Sigmoid colon (tissue), 7 donors: ENCODE measurements around the gene UBR2. TPM values are rescaled to one million over a fixed set of nuclear protein-coding genes. Genes with fewer than 3 reads are reported as not detected.

Experiments
- DNase-seq: peaks from one replicate; pipeline ENCODE4 v3.0.0-alpha.2; 2019
- H3K27ac ChIP-seq, 4 donors: fragments of 200-600 bp; sonication (generic); one replicate each; pipeline ENCODE4 v1.5.1; 2016 to 2019; ENCODE audit warnings: mild to moderate bottlenecking in 1 of 4
- H3K27me3 ChIP-seq, 3 donors: fragments of 200-600 bp; sonication (generic); one replicate each; pipeline ENCODE4 v1.5.1; 2019; ENCODE audit warnings: mild to moderate bottlenecking in 1 of 3
- H3K36me3 ChIP-seq, 4 donors: fragments of 200-600 bp; sonication (generic); one replicate each; pipeline ENCODE4 v1.5.1; 2016 to 2019
- H3K4me1 ChIP-seq, 4 donors: fragments of 200-600 bp; sonication (generic); one replicate each; pipeline ENCODE4 v1.5.1; 2017 to 2019
- H3K4me3 ChIP-seq, 4 donors: fragments of 200-600 bp; sonication (generic); one replicate each; pipeline ENCODE4 v1.5.1; 2017 to 2019; ENCODE audit warnings: mild to moderate bottlenecking in 2 of 4, moderate library complexity in 1 of 4
- H3K9me3 ChIP-seq, 4 donors: fragments of 200-600 bp in 3 of 4; sonication (generic) in 3 of 4; one replicate each; pipeline versions ENCODE4 v1.5.1 to v1.6.1; 2013 to 2019
- CTCF ChIP-seq, 4 experiments: fragments of 450-650 bp in 3 of 4; fragments of 200-600 bp in 1 of 4; IDR thresholded peaks; one replicate each; pipeline ENCODE4 v1.5.1; 2016 to 2019; ENCODE audit warnings: antibody characterized with exemption in 4 of 4, mild to moderate bottlenecking in 3 of 4, moderate library complexity in 2 of 4
- EP300 ChIP-seq, 4 donors: sonication (generic); formaldehyde crosslinking; IDR thresholded peaks; one replicate each; pipeline ENCODE4 v1.6.1; 2017; ENCODE audit warnings: antibody characterized with exemption in 4 of 4
- POLR2A ChIP-seq, 2 donors: fragments of 450-650 bp; IDR thresholded peaks; one replicate each; pipeline ENCODE4 v1.6.1; 2016; ENCODE audit warnings: antibody characterized with exemption in 2 of 2, mild to moderate bottlenecking in 2 of 2, moderate library complexity in 2 of 2
- POLR2AphosphoS5 ChIP-seq, 4 donors: sonication (generic); formaldehyde crosslinking; IDR thresholded peaks; one replicate each; pipeline ENCODE4 v1.6.1; 2017; ENCODE audit warnings: antibody characterized with exemption in 4 of 4
- WGBS, 2 donors: extraction: QIAGEN DNeasy Blood & Tissue Kit; methylation state at CpG; one replicate each; pipeline ENCODE4 v1.1.7; 2013; 5-methylcytosine and 5-hydroxymethylcytosine counted together
- intact Hi-C: fragments of 100-400 bp; cut with DNase I; formaldehyde crosslinking; loops from one replicate; pipeline ENCODE4 v1.15.1; 2023
- polyA plus RNA-seq, 3 donors: library from polyadenylated mRNA; stranded (reverse); fragments of 200-250 nt; gene quantifications; one replicate each; pipeline ENCODE4 v1.2.3, GENCODE V29; 2013
- total RNA-seq, 4 donors: library from RNA; depleted of rRNA; stranded (reverse); fragments of >200 nt; gene quantifications; one replicate each; pipeline ENCODE4 v1.1.0, GENCODE V29; 2016
- donor health status: healthy with polysubstance abuse.
- donor health status: Bipolar disorder and iron deficiency.
- donor health status: healthy.

The UBR2 gene
- total and polyA plus RNA-seq, 7 donors = 6.6 to 34.3 (median 30.4) TPM

GRCh38 chr6:42627044-42627443, 63.2 kb downstream of the UBR2 start:
- Histone ChIP-seq H3K4me3 (no peak overlapping the region), H3K36me3 (peaks cover 0 to 55% (median 2%) of the 10 kb centered on the region in 4 donors), H3K27ac (peak overlapping the region in 1 of 4 donors; percentile 37), H3K4me1 (peaks cover 0 to 9% (median 7%) of the 10 kb centered on the region in 4 donors), H3K27me3 (no peaks in the 10 kb centered on the region), H3K9me3 (no peaks in the 10 kb centered on the region)
- WGBS, 2 donors = 93 to 95% methylated on average over 1 of the region's 1 CpG
- intact Hi-C loops = no loop called here
- no peak for DNase-seq
- TF ChIP-seq POLR2AphosphoS5 (IDR thresholded peaks at IDR 0.05) (no peak), EP300 (IDR thresholded peaks at IDR 0.05) (no peak), CTCF (IDR thresholded peaks at IDR 0.05) (no peak), POLR2A (IDR thresholded peaks at IDR 0.05) (no peak)

GRCh38 chr6:42627674-42628073, 63.8 kb downstream of the UBR2 start:
- intact Hi-C loops = no loop called here
- Histone ChIP-seq H3K36me3 (peaks cover 0 to 59% (median 2%) of the 10 kb centered on the region in 4 donors), H3K4me1 (peaks cover 0 to 9% (median 7%) of the 10 kb centered on the region in 4 donors), H3K9me3 (no peaks in the 10 kb centered on the region), H3K4me3 (no peak overlapping the region), H3K27me3 (no peaks in the 10 kb centered on the region), H3K27ac (peak overlapping the region in 1 of 4 donors; percentile 37)
- 10 to 58% methylated on average over 1 of the region's 1 CpG for WGBS, 2 donors
- no peak for DNase-seq
- TF ChIP-seq POLR2A (IDR thresholded peaks at IDR 0.05) (no peak), CTCF (IDR thresholded peaks at IDR 0.05) (no peak), POLR2AphosphoS5 (IDR thresholded peaks at IDR 0.05) (no peak), EP300 (IDR thresholded peaks at IDR 0.05) (no peak)

GRCh38 chr6:42628604-42629003, 64.8 kb downstream of the UBR2 start:
- TF ChIP-seq POLR2AphosphoS5 (IDR thresholded peaks at IDR 0.05) = no peak
- TF ChIP-seq POLR2A (IDR thresholded peaks at IDR 0.05) = no peak
- no peak for TF ChIP-seq EP300 (IDR thresholded peaks at IDR 0.05)
- no peak for DNase-seq
- intact Hi-C loops = no loop called here
- Histone ChIP-seq H3K4me3 (no peak overlapping the region), H3K27ac (no peak overlapping the region), H3K9me3 (no peaks in the 10 kb centered on the region), H3K36me3 (peaks cover 0 to 66% (median 9%) of the 10 kb centered on the region in 4 donors), H3K27me3 (no peaks in the 10 kb centered on the region), H3K4me1 (peaks cover 0 to 9% (median 7%) of the 10 kb centered on the region in 4 donors)
- WGBS, 2 donors = 97% methylated on average over 2 of the region's 2 CpGs

- Histone ChIP-seq H3K36me3 (peaks cover 0 to 78% (median 11%) of the 10 kb centered on the region in 4 donors), H3K4me3 (no peak overlapping the region), H3K27me3 (no peaks in the 10 kb centered on the region), H3K9me3 (no peaks in the 10 kb centered on the region), H3K4me1 (peaks cover 0 to 9% (median 7%) of the 10 kb centered on the region in 4 donors), H3K27ac (no peak overlapping the region)
- DNase-seq = no peak
- WGBS, 2 donors = 77 to 82% methylated on average over 5 of the region's 5 CpGs
- intact Hi-C loops = no loop called here
- TF ChIP-seq EP300 (IDR thresholded peaks at IDR 0.05) (no peak), CTCF (IDR thresholded peaks at IDR 0.05) (no peak), POLR2AphosphoS5 (IDR thresholded peaks at IDR 0.05) (no peak), POLR2A (IDR thresholded peaks at IDR 0.05) (no peak)
Measured at GRCh38 chr6:42629845-42630244, 66.0 kb downstream of the UBR2 start.

- Histone ChIP-seq H3K9me3 (no peaks in the 10 kb centered on the region), H3K36me3 (peaks cover 24 to 100% (median 54%) of the 10 kb centered on the region in 4 donors), H3K4me3 (no peak overlapping the region), H3K27ac (no peak overlapping the region), H3K27me3 (no peaks in the 10 kb centered on the region), H3K4me1 (no peaks in the 10 kb centered on the region)
- no peak for DNase-seq
- TF ChIP-seq POLR2A (IDR thresholded peaks at IDR 0.05) (no peak), POLR2AphosphoS5 (IDR thresholded peaks at IDR 0.05) (no peak), CTCF (IDR thresholded peaks at IDR 0.05) (no peak), EP300 (IDR thresholded peaks at IDR 0.05) (no peak)
- 89 to 95% methylated on average over 3 of the region's 3 CpGs for WGBS, 2 donors
- intact Hi-C loops = no loop called here
Measured at GRCh38 chr6:42637681-42638080, 73.9 kb downstream of the UBR2 start.
